GM23248 (cell line): ENCODE results near the gene TMEM263.

Experiments
- EZH2 ChIP-seq: fragments of 200-600 bp; sonication (generic); IDR thresholded peaks from 2 replicates; pipeline ENCODE4 v1.6.1; 2018; ENCODE audit warnings: antibody characterized with exemption, mild to moderate bottlenecking; ENCODE audit not compliant: insufficient read depth, poor library complexity, severe bottlenecking
- EZH2phosphoT487 ChIP-seq: fragments of 200-600 bp; sonication (generic); IDR thresholded peaks from 2 replicates; pipeline ENCODE4 v1.6.1; 2018; ENCODE audit warnings: antibody characterized with exemption, moderate library complexity, mild to moderate bottlenecking, low read depth; ENCODE audit not compliant: insufficient read depth

- no peak for TF ChIP-seq EZH2
- TF ChIP-seq EZH2phosphoT487 = no peak
Observed at GRCh38 chr12:106978035-106978800, 22.5 kb downstream of the TMEM263 start.
